Peyer's patch (tissue), 4 donors: ENCODE data around the gene RMDN2.

Source experiments
- CTCF ChIP-seq, 6 experiments: fragments of 450-650 bp in 4 of 6; fragments of 200-600 bp in 2 of 6; sonication (generic) in 1 of 6; IDR thresholded peaks; one replicate each; pipeline ENCODE4 v1.5.1; 2017 to 2019; ENCODE audit warnings: antibody characterized with exemption in 6 of 6, mild to moderate bottlenecking in 3 of 6, moderate library complexity in 1 of 6
- POLR2A ChIP-seq, 2 donors: fragments of 450-650 bp; IDR thresholded peaks; one replicate each; pipeline ENCODE4 v1.5.1; 2017; ENCODE audit warnings: antibody characterized with exemption in 2 of 2, mild to moderate bottlenecking in 2 of 2, moderate library complexity in 2 of 2

GRCh38 chr2:37904425-37904824 is 20.7 kb upstream of the RMDN2 start:
- no peak for TF ChIP-seq CTCF (IDR thresholded peaks at IDR 0.05)
- no peak for TF ChIP-seq POLR2A (IDR thresholded peaks at IDR 0.05)
